Psoas muscle (tissue), 8 donors: Measurements from ENCODE around the gene TRIM4. TPM values are rescaled to one million over a fixed set of nuclear protein-coding genes. Genes with fewer than 3 reads are reported as not detected.
"Not testable (repeated sequence)": the region's sequence is repeated elsewhere in the genome, so short reads cannot be mapped to it uniquely, and the experiment has no call there.

Experiments used
- ATAC-seq, 4 donors: fragments of 200-7000 bp; cut with Tn5 transposase; one replicate each; pipeline ENCODE4 v1.9.1; 2020; ENCODE audit warnings: moderate library complexity in 3 of 4, mild to moderate bottlenecking in 2 of 4
- DNase-seq, 2 donors: peaks; one replicate each; pipeline ENCODE4 v3.0.0-alpha.2; 2020
- H3K27ac ChIP-seq: fragments of 200-600 bp; one replicate; pipeline ENCODE4 v1.8.0; 2022
- H3K27me3 ChIP-seq, 3 donors: fragments of 200-600 bp in 1 of 3; one replicate each; pipeline versions ENCODE4 v1.6.1 to v1.8.0; 2013 to 2022; ENCODE audit warnings: low read length in 2 of 3, mild to moderate bottlenecking in 2 of 3, moderate library complexity in 1 of 3; ENCODE audit not compliant: insufficient read depth in 3 of 3
- H3K36me3 ChIP-seq, 2 donors: fragments of 200-600 bp in 1 of 2; one replicate each; pipeline versions ENCODE4 v1.6.1 to v1.8.0; 2013 to 2022; ENCODE audit warnings: low read depth in 1 of 2, mild to moderate bottlenecking in 1 of 2, moderate library complexity in 1 of 2; ENCODE audit not compliant: insufficient read depth in 1 of 2
- H3K4me1 ChIP-seq: fragments of 200-600 bp; one replicate; pipeline ENCODE4 v1.8.0; 2022
- H3K4me3 ChIP-seq: fragments of 200-600 bp; one replicate; pipeline ENCODE4 v1.8.0; 2022; ENCODE audit warnings: mild to moderate bottlenecking
- H3K9me3 ChIP-seq: fragments of 200-600 bp; one replicate; pipeline ENCODE4 v1.8.0; 2022
- CTCF ChIP-seq: fragments of 200-600 bp; IDR thresholded peaks from one replicate; pipeline ENCODE4 v1.8.0; 2022; ENCODE audit warnings: antibody characterized with exemption
- WGBS, 3 donors: extraction: QIAGEN DNeasy Blood & Tissue Kit; methylation state at CpG; one replicate each; pipeline versions ENCODE4 v1.1.6 to v1.1.7; 2013; 5-methylcytosine and 5-hydroxymethylcytosine counted together
- intact Hi-C, 2 donors: fragments of 100-400 bp; cut with DNase I; formaldehyde crosslinking; loops; one replicate each; pipeline versions ENCODE4 v1.11.0 to v1.14.2; 2022
- polyA plus RNA-seq, 3 donors: library from polyadenylated mRNA; stranded (reverse); fragments of 200-250 nt; gene quantifications; one replicate each; pipeline ENCODE4 v1.2.3, GENCODE V29; 2013
- total RNA-seq, 4 donors: library from RNA; stranded (reverse); fragmentation: NEBNext Ultra II Directional in 2 of 4; extraction: Animal tissue kit (Norgen Biotek cat#: 25700) in 2 of 4; gene quantifications; one replicate each; pipeline versions ENCODE4 v1.2.1 to v1.2.4, GENCODE V29; 2021 to 2023
- donor health status: healthy with polysubstance abuse.
- donor health status: DM: no; HTN: no; CAD: no; lungs with moderate emphysema.
- donor health status: Bipolar disorder and iron deficiency.
- donor health status: healthy.
- donor health status: DM: yes; HTN: yes; CAD: no.
- donor health status: DM: no; HTN: no; CAD: no.
- donor health status: DM: no; HTN: no; CAD: no.
- donor health status: DM: yes; HTN: yes; CAD: no.

The TRIM4 gene
- total and polyA plus RNA-seq, 7 donors = 2.6 to 8.9 (median 4.5) TPM

- no peaks in the 10 kb centered on the region for H3K36me3 ChIP-seq
- no peak overlapping the region for H3K4me3 ChIP-seq
- no peak overlapping the region for H3K27ac ChIP-seq
- TF ChIP-seq CTCF = no peak
- DNase-seq (peak; percentile 67 to 77), ATAC-seq (peak in 3 of 4 donors; percentile 58 to 80 (median 72))
- intact Hi-C loops = no loop called here
- H3K9me3 ChIP-seq = no peaks in the 10 kb centered on the region
- no peaks in the 10 kb centered on the region for H3K4me1 ChIP-seq
- H3K27me3 ChIP-seq = peaks cover 0 to 11% (median 9%) of the 10 kb centered on the region in 3 donors
- WGBS, 3 donors = 48 to 82% (median 55%) methylated on average over 3 of the region's 3 CpGs
Observed at GRCh38 chr7:99953649-99954048, 34.3 kb upstream of the TRIM4 start.

DNA sequence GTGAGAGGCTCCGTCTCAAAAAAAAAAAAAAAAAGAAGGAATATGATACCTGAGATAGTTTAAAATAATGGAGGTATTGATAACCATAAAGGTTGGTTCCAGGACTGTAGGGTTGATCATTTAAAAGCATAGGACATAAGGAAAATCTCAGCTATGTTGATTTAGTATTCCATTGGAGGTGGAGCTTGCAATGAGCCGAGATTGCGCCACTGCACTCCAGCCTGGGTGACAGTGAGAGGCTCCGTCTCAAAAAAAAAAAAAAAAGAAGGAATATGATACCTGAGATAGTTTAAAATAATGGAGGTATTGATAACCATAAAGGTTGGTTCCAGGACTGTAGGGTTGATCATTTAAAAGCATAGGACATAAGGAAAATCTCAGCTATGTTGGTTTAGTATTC lies 33.3 kb upstream of the TRIM4 start:
- WGBS, 3 donors = 66 to 89% (median 73%) methylated on average over 3 to 4 of the region's 4 CpGs
- H3K27me3 ChIP-seq, ATAC-seq, intact Hi-C loops, H3K9me3 ChIP-seq, DNase-seq, H3K27ac ChIP-seq, H3K4me3 ChIP-seq, H3K36me3 ChIP-seq, H3K4me1 ChIP-seq: not testable (repeated sequence)

DNA sequence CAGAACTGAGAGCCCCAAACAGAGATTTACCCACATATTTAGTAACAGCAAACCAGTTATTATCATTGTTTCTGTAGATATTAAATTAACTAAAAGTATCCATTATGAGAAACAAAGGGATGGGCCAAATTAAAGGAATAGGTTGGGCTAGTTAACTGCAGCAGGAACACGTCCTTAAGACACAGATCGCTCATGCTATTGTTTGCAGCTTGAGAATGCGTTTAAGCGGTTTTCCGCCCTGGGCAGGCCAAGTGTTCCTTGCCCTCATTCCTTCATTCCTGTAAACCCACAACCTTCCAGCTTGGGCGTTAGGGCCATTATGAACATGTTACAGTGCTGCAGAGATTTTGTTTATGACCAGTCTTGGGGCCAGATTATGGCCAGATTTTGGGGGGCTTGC lies 31.5 kb upstream of the TRIM4 start:
- H3K4me3 ChIP-seq, H3K36me3 ChIP-seq, H3K27ac ChIP-seq, H3K4me1 ChIP-seq, H3K9me3 ChIP-seq, intact Hi-C loops, DNase-seq, ATAC-seq: not testable (repeated sequence)
- H3K27me3 ChIP-seq = peaks cover 0 to 19% (median 2%) of the 10 kb centered on the region in 3 donors
- 86 to 92% (median 91%) methylated on average over 6 of the region's 6 CpGs for WGBS, 3 donors

DNA sequence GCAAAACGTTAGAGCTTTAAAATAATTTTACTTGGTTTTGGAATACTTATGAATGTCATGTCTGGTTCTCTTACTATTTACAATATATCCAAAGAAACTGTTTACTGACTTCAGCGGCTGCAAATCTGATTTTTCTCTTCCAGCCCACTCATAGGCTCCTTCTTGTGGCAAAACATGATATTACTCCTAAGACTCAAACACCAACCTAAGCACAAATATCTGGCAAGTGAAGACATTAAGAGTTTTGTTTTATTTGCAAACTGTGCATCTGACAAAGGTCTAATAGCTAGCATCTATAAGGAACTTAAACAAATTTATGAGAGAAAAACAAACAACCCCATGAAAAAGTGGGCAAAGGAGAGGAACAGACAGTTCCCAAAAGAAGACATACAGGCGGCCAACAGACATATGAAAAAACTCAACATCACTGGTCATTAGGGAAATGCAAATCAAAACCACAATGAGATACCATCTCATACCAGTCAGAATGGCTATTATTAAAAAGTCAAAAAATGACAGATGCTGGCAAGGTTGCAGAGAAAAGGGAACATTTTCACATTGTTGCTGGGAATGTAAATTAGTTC lies 30.4 kb upstream of the TRIM4 start:
- H3K27ac ChIP-seq = no peak overlapping the region
- H3K9me3 ChIP-seq = no peaks in the 10 kb centered on the region
- H3K4me1 ChIP-seq = no peaks in the 10 kb centered on the region
- peaks cover 0 to 13% (median 2%) of the 10 kb centered on the region in 3 donors for H3K27me3 ChIP-seq
- peak; percentile 31 for TF ChIP-seq CTCF
- DNase-seq (no peak), ATAC-seq (no peak)
- WGBS, 3 donors = 61 to 66% (median 62%) methylated on average over 3 of the region's 3 CpGs
- no peak overlapping the region for H3K4me3 ChIP-seq
- intact Hi-C loops = no loop called here
- no peaks in the 10 kb centered on the region for H3K36me3 ChIP-seq

DNA sequence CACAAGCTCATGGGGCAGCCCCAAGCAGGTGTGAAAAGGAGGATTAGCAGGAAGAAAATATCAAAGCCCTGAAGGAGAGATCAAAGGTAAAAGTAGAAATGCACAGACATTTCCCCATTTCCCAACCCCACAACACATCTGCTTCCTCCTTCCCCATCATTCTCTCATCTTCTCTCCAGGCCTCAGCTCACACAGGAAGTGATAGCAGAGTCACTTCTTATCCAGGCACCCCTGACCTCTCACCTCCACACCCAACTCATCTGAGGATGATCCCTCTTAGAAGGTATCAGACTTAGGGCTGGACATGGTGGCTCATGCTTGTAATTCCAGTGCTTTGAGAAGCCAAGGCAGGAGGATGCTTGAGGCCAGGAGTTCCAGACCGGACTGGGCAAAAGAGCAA lies 28.3 kb upstream of the TRIM4 start:
- no peak for TF ChIP-seq CTCF
- 75 to 93% (median 81%) methylated on average over 1 of the region's 1 CpG for WGBS, 3 donors
- H3K9me3 ChIP-seq = no peaks in the 10 kb centered on the region
- ATAC-seq (no peak), DNase-seq (no peak)
- H3K36me3 ChIP-seq = no peaks in the 10 kb centered on the region
- intact Hi-C loops = no loop called here
- no peaks in the 10 kb centered on the region for H3K4me1 ChIP-seq
- H3K27ac ChIP-seq = no peak overlapping the region
- H3K27me3 ChIP-seq = peaks cover 3 to 14% (median 4%) of the 10 kb centered on the region in 3 donors
- H3K4me3 ChIP-seq = no peak overlapping the region
